ENCODE measurements around the gene TRUB1. TPM values are rescaled to one million over a fixed set of nuclear protein-coding genes. Genes with fewer than 3 reads are reported as not detected.

Gene TRUB1
- total RNA-seq, 2 experiments from 2014 or later, result 18.7 to 25.1 TPM

DNA sequence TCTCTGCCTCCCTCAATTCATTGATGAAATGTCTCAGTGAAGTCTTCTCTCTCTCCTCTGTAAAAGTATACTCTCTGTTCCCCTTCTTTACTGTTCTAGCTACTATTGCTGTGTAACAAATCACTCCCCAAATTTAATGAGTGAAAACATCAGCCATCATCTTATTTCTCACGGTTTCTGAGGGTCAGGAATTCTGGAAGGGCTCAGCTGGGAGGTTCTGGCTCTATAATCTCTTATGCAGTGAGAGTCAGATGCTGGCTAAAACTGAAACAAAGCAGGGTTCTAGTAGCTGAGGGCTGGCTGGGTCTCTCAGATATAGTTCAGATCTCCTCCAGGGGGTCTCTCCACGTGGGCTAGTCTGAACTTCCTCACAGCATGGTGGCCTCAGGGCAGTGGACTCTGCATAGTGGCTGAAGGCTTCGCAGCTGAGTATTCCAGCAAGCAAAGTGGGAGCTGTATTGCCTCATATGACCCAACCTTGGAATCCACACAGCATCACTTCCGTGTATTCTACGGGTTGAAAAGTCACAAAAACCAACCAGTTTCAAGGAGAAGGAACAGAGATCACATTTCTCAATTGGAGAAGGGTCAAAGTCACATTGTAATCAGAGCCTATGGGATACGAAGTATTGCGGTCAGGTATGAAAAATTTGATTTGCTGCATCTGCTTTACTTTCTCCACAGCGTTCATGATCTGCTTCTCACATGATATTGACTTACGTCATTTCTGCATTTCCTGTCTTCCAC is 80.4 kb downstream of the TRUB1 start:
- TF ChIP-seq, protein P1, sequence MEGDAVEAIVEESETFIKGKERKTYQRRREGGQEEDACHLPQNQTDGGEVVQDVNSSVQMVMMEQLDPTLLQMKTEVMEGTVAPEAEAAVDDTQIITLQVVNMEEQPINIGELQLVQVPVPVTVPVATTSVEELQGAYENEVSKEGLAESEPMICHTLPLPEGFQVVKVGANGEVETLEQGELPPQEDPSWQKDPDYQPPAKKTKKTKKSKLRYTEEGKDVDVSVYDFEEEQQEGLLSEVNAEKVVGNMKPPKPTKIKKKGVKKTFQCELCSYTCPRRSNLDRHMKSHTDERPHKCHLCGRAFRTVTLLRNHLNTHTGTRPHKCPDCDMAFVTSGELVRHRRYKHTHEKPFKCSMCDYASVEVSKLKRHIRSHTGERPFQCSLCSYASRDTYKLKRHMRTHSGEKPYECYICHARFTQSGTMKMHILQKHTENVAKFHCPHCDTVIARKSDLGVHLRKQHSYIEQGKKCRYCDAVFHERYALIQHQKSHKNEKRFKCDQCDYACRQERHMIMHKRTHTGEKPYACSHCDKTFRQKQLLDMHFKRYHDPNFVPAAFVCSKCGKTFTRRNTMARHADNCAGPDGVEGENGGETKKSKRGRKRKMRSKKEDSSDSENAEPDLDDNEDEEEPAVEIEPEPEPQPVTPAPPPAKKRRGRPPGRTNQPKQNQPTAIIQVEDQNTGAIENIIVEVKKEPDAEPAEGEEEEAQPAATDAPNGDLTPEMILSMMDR (conservative IDR thresholded peaks at IDR 0.05; ENCODE audit: low read length), result no peak
- no peak for TF ChIP-seq EZH2phosphoT487 (IDR thresholded peaks at IDR 0.05; ENCODE audit: borderline replicate concordance, low read depth, low read length)
- Histone ChIP-seq H3K27ac (ENCODE audit: low read depth, low read length, poor library complexity, severe bottlenecking) (no peak overlapping the region), H4K20me1 (ENCODE audit: insufficient read depth, low read length) (no peaks in the 10 kb centered on the region), H3K36me3 (ENCODE audit: insufficient read depth, low read length) (no peaks in the 10 kb centered on the region), H3K4me1 (ENCODE audit: insufficient read depth, low read length, poor library complexity, severe bottlenecking) (no peaks in the 10 kb centered on the region), H3K79me2 (ENCODE audit: insufficient read depth, low read depth, low read length) (no peaks in the 10 kb centered on the region), H3K4me2 (ENCODE audit: low read length) (no peak overlapping the region), H3K9me3 (ENCODE audit: low read length) (no peaks in the 10 kb centered on the region), H3K9me2 (ENCODE audit: insufficient read depth, low read length) (no peaks in the 10 kb centered on the region), H2AFZ (ENCODE audit: low read length) (peak overlapping the region; percentile 29; the same call in 1 of the 2 replicates), H3K4me3 (ENCODE audit: low read depth, low read length, poor library complexity, severe bottlenecking) (no peak overlapping the region)
- CTCF ChIA-PET (ENCODE audit: unreplicated experiment), result interaction anchor here (1.2 kb wide), 1 partner anchor 17 kb away, joined by 3 read pairs; no protein-coding TSS in a partner anchor
- POLR2A ChIA-PET, result interaction anchor here (0.9 to 1.1 kb wide), 2 partner anchors 12 to 37 kb away, joined by 3 to 4 read pairs; no protein-coding TSS in a partner anchor
- intact Hi-C loops (cut with micrococcal nuclease; ENCODE audit: unreplicated experiment), result no loop called here
- DNase-seq (ENCODE audit: low spot score), result no peak
- BruUV-seq (replicated peaks), result no TSS peak

GRCh38 chr10:115020449-115020848 is 82.5 kb downstream of the TRUB1 start:
- intact Hi-C loops (cut with micrococcal nuclease; ENCODE audit: unreplicated experiment), result no loop called here
- no peaks in the 10 kb centered on the region for H3K9me3 ChIP-seq (ENCODE audit: low read length)
- ChIA-PET CTCF (ENCODE audit: unreplicated experiment) (no interaction called here), POLR2A (interaction anchor here (1.8 kb wide), 1 partner anchor 18 kb away, joined by 5 read pairs; no protein-coding TSS in a partner anchor)
- no peak overlapping the region for H2AFZ ChIP-seq (ENCODE audit: low read length)
- H3K36me3 ChIP-seq (ENCODE audit: insufficient read depth, low read length), result no peaks in the 10 kb centered on the region
- no peaks in the 10 kb centered on the region for H3K4me1 ChIP-seq (ENCODE audit: insufficient read depth, low read length, poor library complexity, severe bottlenecking)
- no peaks in the 10 kb centered on the region for H3K9me2 ChIP-seq (ENCODE audit: insufficient read depth, low read length)
- no peaks in the 10 kb centered on the region for H3K79me2 ChIP-seq (ENCODE audit: insufficient read depth, low read depth, low read length)
- DNase-seq (ENCODE audit: low spot score), result no peak
- no peak overlapping the region for H3K4me2 ChIP-seq (ENCODE audit: low read length)
- TF ChIP-seq, protein P1 (conservative IDR thresholded peaks at IDR 0.05; ENCODE audit: low read length), result no peak
- TF ChIP-seq EZH2phosphoT487 (IDR thresholded peaks at IDR 0.05; ENCODE audit: borderline replicate concordance, low read depth, low read length), result no peak
- H3K27ac ChIP-seq (ENCODE audit: low read depth, low read length, poor library complexity, severe bottlenecking), result no peak overlapping the region
- no peak overlapping the region for H3K4me3 ChIP-seq (ENCODE audit: low read depth, low read length, poor library complexity, severe bottlenecking)
- BruUV-seq (replicated peaks), result no TSS peak
- no peaks in the 10 kb centered on the region for H4K20me1 ChIP-seq (ENCODE audit: insufficient read depth, low read length)

GRCh38 chr10:115022733-115023132 is 84.7 kb downstream of the TRUB1 start:
- TF ChIP-seq, protein P1 (conservative IDR thresholded peaks at IDR 0.05; ENCODE audit: low read length), result no peak
- TF ChIP-seq EZH2phosphoT487 (IDR thresholded peaks at IDR 0.05; ENCODE audit: borderline replicate concordance, low read depth, low read length), result no peak
- H3K4me1 ChIP-seq (ENCODE audit: insufficient read depth, low read length, poor library complexity, severe bottlenecking), result no peaks in the 10 kb centered on the region
- no peak for DNase-seq (ENCODE audit: low spot score)
- no peaks in the 10 kb centered on the region for H3K36me3 ChIP-seq (ENCODE audit: insufficient read depth, low read length)
- POLR2A ChIA-PET, result interaction anchor here (0.6 kb wide), 1 partner anchor 551 kb away, joined by 3 read pairs; no protein-coding TSS in a partner anchor
- BruUV-seq (replicated peaks), result no TSS peak
- H3K9me2 ChIP-seq (ENCODE audit: insufficient read depth, low read length), result no peaks in the 10 kb centered on the region
- intact Hi-C loops (cut with micrococcal nuclease; ENCODE audit: unreplicated experiment), result no loop called here
- H2AFZ ChIP-seq (ENCODE audit: low read length), result peak overlapping the region; percentile 58
- H3K4me3 ChIP-seq (ENCODE audit: low read depth, low read length, poor library complexity, severe bottlenecking), result no peak overlapping the region
- no peak overlapping the region for H3K4me2 ChIP-seq (ENCODE audit: low read length)
- H4K20me1 ChIP-seq (ENCODE audit: insufficient read depth, low read length), result no peaks in the 10 kb centered on the region
- H3K27ac ChIP-seq (ENCODE audit: low read depth, low read length, poor library complexity, severe bottlenecking), result no peak overlapping the region
- CTCF ChIA-PET (ENCODE audit: unreplicated experiment), result no interaction called here
- H3K9me3 ChIP-seq (ENCODE audit: low read length), result no peaks in the 10 kb centered on the region
- no peaks in the 10 kb centered on the region for H3K79me2 ChIP-seq (ENCODE audit: insufficient read depth, low read depth, low read length)

All from OCI-LY7 (cell line).